ENCODE measurements around the gene ADAMTS13.

ADAMTS13 gene

DNA sequence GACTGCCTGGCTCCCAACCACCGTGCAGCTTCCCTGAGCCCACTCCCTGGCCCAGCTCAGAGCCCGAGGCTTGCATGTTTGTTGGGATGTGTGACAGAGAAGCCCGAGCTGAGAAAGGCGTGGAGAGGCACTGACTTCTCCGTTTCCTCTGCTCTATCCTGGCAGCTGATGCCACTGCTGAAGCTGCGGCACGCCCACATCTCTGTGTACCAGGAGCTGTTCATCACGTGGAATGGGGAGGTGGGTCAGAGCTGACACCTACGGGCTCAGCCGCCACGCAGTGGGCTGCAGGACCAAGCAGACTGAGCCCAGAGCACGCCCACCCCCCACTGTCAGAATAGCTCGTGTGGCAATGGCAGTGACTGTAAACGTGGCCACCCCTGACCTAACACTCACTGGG lies 36.7 kb upstream of the ADAMTS13 start:
- H3K9me2 ChIP-seq (ENCODE audit: low read depth, low read length), result no peaks in the 10 kb centered on the region
- H3K4me2 ChIP-seq (ENCODE audit: low read length), result no peak overlapping the region
- H3F3A ChIP-seq (ENCODE audit: insufficient read depth, low read length), result no peaks in the 10 kb centered on the region
- TF ChIP-seq, protein P1, sequence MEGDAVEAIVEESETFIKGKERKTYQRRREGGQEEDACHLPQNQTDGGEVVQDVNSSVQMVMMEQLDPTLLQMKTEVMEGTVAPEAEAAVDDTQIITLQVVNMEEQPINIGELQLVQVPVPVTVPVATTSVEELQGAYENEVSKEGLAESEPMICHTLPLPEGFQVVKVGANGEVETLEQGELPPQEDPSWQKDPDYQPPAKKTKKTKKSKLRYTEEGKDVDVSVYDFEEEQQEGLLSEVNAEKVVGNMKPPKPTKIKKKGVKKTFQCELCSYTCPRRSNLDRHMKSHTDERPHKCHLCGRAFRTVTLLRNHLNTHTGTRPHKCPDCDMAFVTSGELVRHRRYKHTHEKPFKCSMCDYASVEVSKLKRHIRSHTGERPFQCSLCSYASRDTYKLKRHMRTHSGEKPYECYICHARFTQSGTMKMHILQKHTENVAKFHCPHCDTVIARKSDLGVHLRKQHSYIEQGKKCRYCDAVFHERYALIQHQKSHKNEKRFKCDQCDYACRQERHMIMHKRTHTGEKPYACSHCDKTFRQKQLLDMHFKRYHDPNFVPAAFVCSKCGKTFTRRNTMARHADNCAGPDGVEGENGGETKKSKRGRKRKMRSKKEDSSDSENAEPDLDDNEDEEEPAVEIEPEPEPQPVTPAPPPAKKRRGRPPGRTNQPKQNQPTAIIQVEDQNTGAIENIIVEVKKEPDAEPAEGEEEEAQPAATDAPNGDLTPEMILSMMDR (IDR thresholded peaks at IDR 0.05; ENCODE audit: low read length), result no peak
- TF ChIP-seq EZH2 (IDR thresholded peaks at IDR 0.05; ENCODE audit: borderline replicate concordance, low read length), result no peak
- H3K27me3 ChIP-seq (ENCODE audit: insufficient read depth, low read length), result peaks cover 2% of the 10 kb centered on the region; the same call in 1 of the 2 replicates
- no peak overlapping the region for H2AFZ ChIP-seq (ENCODE audit: low read length)
- H3K4me1 ChIP-seq (ENCODE audit: insufficient read depth, low read length, severe bottlenecking), result no peaks in the 10 kb centered on the region
- H3K79me2 ChIP-seq (ENCODE audit: insufficient read depth, low read length), result no peaks in the 10 kb centered on the region
- H3K9me3 ChIP-seq (ENCODE audit: low read length), result no peaks in the 10 kb centered on the region
- no peak overlapping the region for H3K27ac ChIP-seq (ENCODE audit: low read depth, low read length, poor library complexity, severe bottlenecking)
- H4K20me1 ChIP-seq (ENCODE audit: insufficient read depth, low read length), result no peaks in the 10 kb centered on the region
- H3K4me3 ChIP-seq (ENCODE audit: low read depth, low read length, poor library complexity, severe bottlenecking), result no peak overlapping the region
- H3K36me3 ChIP-seq (ENCODE audit: insufficient read depth, low read length), result no peaks in the 10 kb centered on the region
- H3K9ac ChIP-seq (ENCODE audit: low read length), result no peak overlapping the region

- H3K36me3 ChIP-seq (ENCODE audit: insufficient read depth, low read length), result no peaks in the 10 kb centered on the region; the same call in 1 of the 2 replicates
- H4K20me1 ChIP-seq (ENCODE audit: insufficient read depth, low read length), result no peaks in the 10 kb centered on the region
- H3K9me3 ChIP-seq (ENCODE audit: low read length), result no peaks in the 10 kb centered on the region
- H3K4me1 ChIP-seq (ENCODE audit: insufficient read depth, low read length, severe bottlenecking), result no peaks in the 10 kb centered on the region
- no peak overlapping the region for H2AFZ ChIP-seq (ENCODE audit: low read length)
- H3K79me2 ChIP-seq (ENCODE audit: insufficient read depth, low read length), result no peaks in the 10 kb centered on the region
- TF ChIP-seq EZH2 (IDR thresholded peaks at IDR 0.05; ENCODE audit: borderline replicate concordance, low read length), result no peak
- TF ChIP-seq, protein P1 (IDR thresholded peaks at IDR 0.05; ENCODE audit: low read length), result no peak
- H3K4me2 ChIP-seq (ENCODE audit: low read length), result no peak overlapping the region
- no peak overlapping the region for H3K27ac ChIP-seq (ENCODE audit: low read depth, low read length, poor library complexity, severe bottlenecking)
- H3K4me3 ChIP-seq (ENCODE audit: low read depth, low read length, poor library complexity, severe bottlenecking), result no peak overlapping the region
- peaks cover 7% of the 10 kb centered on the region; the same call in 1 of the 2 replicates for H3K27me3 ChIP-seq (ENCODE audit: insufficient read depth, low read length)
- no peaks in the 10 kb centered on the region for H3K9me2 ChIP-seq (ENCODE audit: low read depth, low read length)
- no peak overlapping the region for H3K9ac ChIP-seq (ENCODE audit: low read length)
- no peaks in the 10 kb centered on the region for H3F3A ChIP-seq (ENCODE audit: insufficient read depth, low read length)
Observed at GRCh38 chr9:133386338-133386737, 35.8 kb upstream of the ADAMTS13 start.

GRCh38 chr9:133387680-133388079 lies 34.5 kb upstream of the ADAMTS13 start:
- peaks cover 7% of the 10 kb centered on the region; the same call in 1 of the 2 replicates for H3K27me3 ChIP-seq (ENCODE audit: insufficient read depth, low read length)
- no peak overlapping the region for H3K4me3 ChIP-seq (ENCODE audit: low read depth, low read length, poor library complexity, severe bottlenecking)
- H4K20me1 ChIP-seq (ENCODE audit: insufficient read depth, low read length), result no peaks in the 10 kb centered on the region
- H3K27ac ChIP-seq (ENCODE audit: low read depth, low read length, poor library complexity, severe bottlenecking), result no peak overlapping the region
- no peak overlapping the region for H3K4me2 ChIP-seq (ENCODE audit: low read length)
- H3F3A ChIP-seq (ENCODE audit: insufficient read depth, low read length), result no peaks in the 10 kb centered on the region
- no peaks in the 10 kb centered on the region for H3K9me3 ChIP-seq (ENCODE audit: low read length)
- no peak overlapping the region for H3K9ac ChIP-seq (ENCODE audit: low read length)
- no peak for TF ChIP-seq EZH2 (IDR thresholded peaks at IDR 0.05; ENCODE audit: borderline replicate concordance, low read length)
- TF ChIP-seq, protein P1 (IDR thresholded peaks at IDR 0.05; ENCODE audit: low read length), result no peak
- H3K79me2 ChIP-seq (ENCODE audit: insufficient read depth, low read length), result no peaks in the 10 kb centered on the region
- H3K9me2 ChIP-seq (ENCODE audit: low read depth, low read length), result no peaks in the 10 kb centered on the region
- no peak overlapping the region for H2AFZ ChIP-seq (ENCODE audit: low read length)
- H3K4me1 ChIP-seq (ENCODE audit: insufficient read depth, low read length, severe bottlenecking), result no peaks in the 10 kb centered on the region
- H3K36me3 ChIP-seq (ENCODE audit: insufficient read depth, low read length), result no peaks in the 10 kb centered on the region; the same call in 1 of the 2 replicates
